Mammary epithelial cell (primary cell): Measurements from ENCODE around the gene TMEM187.

Experiments
- EZH2 ChIP-seq: IDR thresholded peaks from 2 replicates; pipeline ENCODE4 v1.6.1; 2012; ENCODE audit warnings: low read length, inconsistent platforms, borderline replicate concordance
- TF ChIP-seq, protein P1 (sequence below), 2 donors: IDR thresholded peaks in 1 of 2; conservative IDR thresholded peaks in 1 of 2; 2 replicates each; pipeline ENCODE4 v1.5.1; 2011 to 2012; ENCODE audit warnings: inconsistent platforms in 2 of 2, low read length in 2 of 2, mild to moderate bottlenecking in 2 of 2, control low read depth in 1 of 2, low read depth in 1 of 2; ENCODE audit not compliant: insufficient read depth in 1 of 2; ENCODE audit errors: extremely low read depth in 1 of 2

DNA sequence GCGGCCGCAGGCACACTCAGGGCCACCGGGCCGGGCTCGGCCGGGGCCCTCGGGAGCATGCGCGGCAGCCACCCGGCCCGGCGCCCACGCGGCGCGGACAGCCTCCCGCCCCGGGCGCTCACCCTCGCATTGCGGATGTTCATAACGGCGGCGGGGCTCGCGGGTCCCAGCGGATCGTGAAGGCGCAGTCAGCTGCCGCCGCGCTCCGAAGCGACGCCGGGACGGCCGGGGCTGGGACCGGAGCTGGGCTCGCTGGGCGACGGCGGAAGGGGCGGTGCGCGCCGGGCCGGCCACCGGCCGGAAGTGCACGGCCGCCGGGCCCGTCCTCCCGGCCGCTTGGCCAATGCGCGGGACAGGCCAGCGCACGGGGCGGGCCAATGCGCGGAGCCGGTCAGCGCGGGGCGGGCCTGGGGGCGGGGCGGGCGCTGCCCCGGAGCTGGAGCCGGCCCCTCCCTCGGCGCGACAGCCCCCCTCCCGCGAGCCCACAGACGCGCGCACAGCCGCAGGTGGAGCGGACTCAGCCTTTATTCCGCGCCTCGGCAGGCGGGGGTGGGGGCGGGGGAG lies 37.7 kb upstream of the TMEM187 start, which contains the start of gene NAA10:
- TF ChIP-seq EZH2: no peak
- TF ChIP-seq, protein P1, sequence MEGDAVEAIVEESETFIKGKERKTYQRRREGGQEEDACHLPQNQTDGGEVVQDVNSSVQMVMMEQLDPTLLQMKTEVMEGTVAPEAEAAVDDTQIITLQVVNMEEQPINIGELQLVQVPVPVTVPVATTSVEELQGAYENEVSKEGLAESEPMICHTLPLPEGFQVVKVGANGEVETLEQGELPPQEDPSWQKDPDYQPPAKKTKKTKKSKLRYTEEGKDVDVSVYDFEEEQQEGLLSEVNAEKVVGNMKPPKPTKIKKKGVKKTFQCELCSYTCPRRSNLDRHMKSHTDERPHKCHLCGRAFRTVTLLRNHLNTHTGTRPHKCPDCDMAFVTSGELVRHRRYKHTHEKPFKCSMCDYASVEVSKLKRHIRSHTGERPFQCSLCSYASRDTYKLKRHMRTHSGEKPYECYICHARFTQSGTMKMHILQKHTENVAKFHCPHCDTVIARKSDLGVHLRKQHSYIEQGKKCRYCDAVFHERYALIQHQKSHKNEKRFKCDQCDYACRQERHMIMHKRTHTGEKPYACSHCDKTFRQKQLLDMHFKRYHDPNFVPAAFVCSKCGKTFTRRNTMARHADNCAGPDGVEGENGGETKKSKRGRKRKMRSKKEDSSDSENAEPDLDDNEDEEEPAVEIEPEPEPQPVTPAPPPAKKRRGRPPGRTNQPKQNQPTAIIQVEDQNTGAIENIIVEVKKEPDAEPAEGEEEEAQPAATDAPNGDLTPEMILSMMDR (conservative IDR thresholded peaks at IDR 0.05 in 1 of 2, IDR thresholded peaks at IDR 0.05 in 1 of 2; ENCODE audit: extremely low read depth in 1 of 2, insufficient read depth in 1 of 2, low read depth in 1 of 2, low read length in 2 of 2): no peak
